NCI-H1105 treated with DMSO at 0.1 percent for 48 hours (cell line): ENCODE results near the gene VWCE.
A peak's percentile ranks its signal among the peaks of the same experiment; 100 is the strongest.

ENCODE experiments used
- DNase-seq: peaks from one replicate; lab custom pipeline; 2025; lab: John Stamatoyannopoulos, UW

The VWCE gene

GRCh38 chr11:61294717-61295595 lies at the start of gene VWCE:
Gene VWCE (minus strand): TSS chr11:61295316. CDS start chr11:61295037, 279 bp downstream.
- DNase-seq, result peak; percentile 49

GRCh38 chr11:61343792-61344745 lies 49.0 kb upstream of the VWCE start:
- DNase-seq, result no peak

- no peak for DNase-seq
These were observed 47.2 kb upstream of the VWCE start for GRCh38 chr11:61342207-61342803.

GRCh38 chr11:61341706-61342105 lies 46.6 kb upstream of the VWCE start:
- no peak for DNase-seq

GRCh38 chr11:61340979-61341378 lies 45.9 kb upstream of the VWCE start:
- no peak for DNase-seq

GRCh38 chr11:61339490-61339878 lies 44.4 kb upstream of the VWCE start:
- no peak for DNase-seq

GRCh38 chr11:61338783-61339489 lies 43.8 kb upstream of the VWCE start:
- DNase-seq, result no peak

GRCh38 chr11:61337706-61338470 lies 42.8 kb upstream of the VWCE start:
- no peak for DNase-seq

- peak; percentile 82 for DNase-seq
These were observed 41.2 kb upstream of the VWCE start for GRCh38 chr11:61336171-61336935.

GRCh38 chr11:61335355-61335710 lies 40.2 kb upstream of the VWCE start:
- no peak for DNase-seq

- no peak for DNase-seq
These were observed 39.6 kb upstream of the VWCE start for GRCh38 chr11:61334434-61335354.

GRCh38 chr11:61333550-61334433 lies 38.7 kb upstream of the VWCE start:
- DNase-seq, result no peak

- peak; percentile 93 for DNase-seq
These were observed 37.9 kb upstream of the VWCE start, which contains the start of the genes DDB1 and TKFC for GRCh38 chr11:61332797-61333549. Gene DDB1 (minus strand): TSS chr11:61333105. CDS start chr11:61332968, 137 bp downstream. Gene TKFC (plus strand): TSS chr11:61333228. CDS start chr11:61334729, 1,501 bp downstream.

GRCh38 chr11:61332281-61332796 lies 37.2 kb upstream of the VWCE start:
- DNase-seq, result no peak

GRCh38 chr11:61331651-61332050 lies 36.5 kb upstream of the VWCE start:
- DNase-seq, result no peak

- DNase-seq, result no peak
These were observed 34.8 kb upstream of the VWCE start for GRCh38 chr11:61329871-61330270.

- no peak for DNase-seq
These were observed 33.2 kb upstream of the VWCE start for GRCh38 chr11:61328351-61328750.
